Bone marrow (tissue), 2 donors: ENCODE measurements around the gene NFAT5.
"Not testable (repeated sequence)": the region's sequence is repeated elsewhere in the genome, so short reads cannot be mapped to it uniquely, and the experiment has no call there.

Experiments used
- DNase-seq, 2 donors: peaks; one replicate each; lab custom pipeline; 2025; lab: John Stamatoyannopoulos, UW

NFAT5 gene

DNA sequence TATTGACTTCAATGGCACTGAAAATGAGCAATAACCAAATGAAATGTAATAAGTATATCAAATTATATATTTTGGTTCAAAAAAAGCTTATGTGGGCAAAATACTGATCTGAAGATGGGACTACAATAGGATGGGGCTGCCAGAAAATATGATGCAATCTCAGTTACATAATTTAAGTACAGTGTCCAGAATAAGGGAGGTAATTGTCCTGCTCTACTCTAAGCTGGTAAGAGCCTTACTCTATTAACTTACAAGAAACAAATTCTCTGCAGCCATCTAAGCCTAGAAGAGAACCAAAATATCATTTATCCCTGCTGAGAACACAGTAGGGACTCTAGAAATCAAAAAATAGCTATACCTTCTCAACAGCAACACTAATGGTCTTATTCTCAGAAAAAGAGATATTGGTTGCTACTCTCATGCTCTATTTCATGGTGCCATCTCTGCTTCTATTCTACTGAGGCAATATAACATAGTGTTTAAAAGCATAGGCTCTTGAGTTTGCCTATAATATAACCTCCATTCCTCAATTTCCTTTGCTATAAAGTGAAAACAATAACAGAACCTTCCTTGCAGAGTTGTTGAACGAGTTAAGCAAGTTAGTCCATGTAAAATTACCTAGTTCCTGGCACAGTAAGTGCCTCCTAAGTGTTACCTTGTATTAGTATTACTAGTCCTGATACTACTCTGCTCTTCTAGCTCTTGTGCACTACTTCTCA, 140.6 kb downstream of the NFAT5 start:
- no peak for DNase-seq

DNA sequence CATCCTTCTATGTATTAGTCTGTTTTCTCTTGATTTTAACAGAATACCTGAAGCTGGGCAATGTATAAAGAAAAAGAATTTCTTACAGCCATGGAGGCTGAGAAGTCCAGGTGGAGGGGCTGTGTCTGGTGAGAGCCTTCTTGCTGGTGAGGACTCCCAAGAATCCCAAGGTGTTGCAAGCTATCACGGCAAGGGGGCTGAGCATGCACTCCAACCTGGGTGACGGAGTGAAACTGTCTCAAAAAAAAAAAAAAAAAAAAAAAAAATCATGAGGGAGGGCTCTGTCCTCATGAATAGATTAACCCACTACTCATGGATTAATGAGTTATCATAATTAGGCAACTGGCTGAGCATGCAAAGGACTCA, 141.2 kb downstream of the NFAT5 start:
- no peak for DNase-seq

DNA sequence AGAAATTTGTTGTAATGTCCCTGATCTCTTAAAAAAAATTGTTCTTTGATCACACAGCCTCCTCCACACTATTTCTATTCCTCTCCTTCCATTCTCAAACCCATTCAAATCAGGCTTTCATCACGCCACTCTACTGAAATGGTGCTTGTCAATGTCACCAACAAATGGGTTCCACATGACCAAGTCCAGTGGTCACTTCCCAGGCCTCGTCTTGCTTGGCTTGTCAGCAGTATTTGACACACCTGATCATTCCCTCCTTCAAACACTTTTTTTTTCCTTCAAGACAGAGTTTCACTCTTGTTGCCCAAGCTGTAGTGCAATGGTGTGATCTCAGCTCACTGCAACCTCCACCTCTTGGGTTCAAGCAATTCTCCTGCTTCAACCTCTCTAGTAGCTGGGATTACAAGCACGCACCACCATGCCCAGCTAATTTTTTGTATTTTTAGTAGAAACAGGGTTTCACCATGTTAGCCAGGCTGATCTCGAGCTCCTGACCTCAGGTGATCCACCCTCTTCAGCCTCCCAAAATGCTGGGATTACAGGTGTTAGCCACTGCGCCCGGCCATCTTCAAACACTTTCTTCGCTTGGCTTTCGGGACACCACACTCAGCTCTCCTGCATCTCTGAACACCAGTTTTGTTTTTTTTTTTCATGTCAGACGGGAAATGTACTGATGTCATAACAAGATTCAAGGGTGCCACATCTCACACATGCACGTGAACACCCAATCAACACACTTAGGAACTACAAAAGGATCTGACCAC, 142.3 kb downstream of the NFAT5 start:
- no peak for DNase-seq

DNA sequence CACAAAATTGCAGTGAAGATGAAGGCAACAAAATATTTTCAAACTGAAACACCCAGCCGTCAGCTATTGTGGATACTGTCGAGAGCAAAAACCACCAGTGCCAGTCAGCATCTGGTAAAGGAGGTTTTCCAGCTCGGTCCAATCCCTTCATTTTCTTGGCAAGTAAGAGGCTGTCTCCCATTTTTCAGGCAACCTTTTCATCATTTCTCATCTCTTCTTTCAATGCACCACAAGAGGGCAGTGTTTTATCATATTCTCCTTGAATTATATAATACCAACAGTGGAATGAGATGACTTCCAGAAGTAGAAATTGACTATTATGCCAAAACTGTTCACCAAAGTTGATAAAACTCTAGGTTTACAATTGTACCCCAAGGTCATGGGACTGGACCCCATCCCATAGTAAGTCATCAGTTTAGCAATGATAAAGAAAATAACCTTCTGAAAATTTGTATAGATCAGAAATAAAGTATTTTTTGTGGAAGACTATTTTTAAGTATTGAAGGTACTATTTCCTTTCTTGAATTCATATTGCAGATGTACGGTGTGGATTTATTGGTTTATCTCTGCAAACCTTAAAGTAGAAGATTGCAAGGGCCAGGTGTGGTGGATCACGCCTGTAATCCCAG, 143.8 kb downstream of the NFAT5 start:
- peak in 1 of 2 donors; percentile 52 for DNase-seq

DNA sequence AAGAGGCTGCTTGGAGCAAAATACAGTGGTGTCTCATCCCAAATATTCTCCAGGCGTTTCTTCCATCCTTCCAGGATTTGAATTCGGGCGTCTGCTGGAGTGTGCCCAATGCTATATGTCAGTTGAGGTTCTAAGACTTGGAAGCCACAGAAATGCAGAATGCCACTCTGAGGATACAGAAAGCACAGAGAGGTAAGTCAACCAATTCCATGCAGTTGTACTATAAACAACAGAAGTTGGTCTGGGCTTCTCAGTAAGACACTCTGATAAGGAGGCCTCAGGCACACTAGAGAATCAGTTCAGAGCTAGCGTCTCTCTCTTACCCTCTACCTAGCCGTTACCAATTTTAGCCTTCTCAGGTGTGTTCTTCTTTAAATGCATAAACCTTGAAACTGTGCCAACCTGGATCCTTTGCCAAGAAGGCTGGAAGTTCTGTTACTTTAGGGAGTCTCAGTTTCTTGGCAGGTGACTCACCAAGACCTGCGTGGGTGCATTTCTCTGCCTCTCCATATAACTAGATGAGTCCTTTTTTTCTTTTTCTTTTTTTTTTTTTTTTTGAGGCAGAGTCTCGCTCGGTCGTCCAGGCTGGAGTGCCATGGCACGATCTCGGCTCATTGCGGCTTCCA, 145.5 kb downstream of the NFAT5 start:
- no peak for DNase-seq

DNA sequence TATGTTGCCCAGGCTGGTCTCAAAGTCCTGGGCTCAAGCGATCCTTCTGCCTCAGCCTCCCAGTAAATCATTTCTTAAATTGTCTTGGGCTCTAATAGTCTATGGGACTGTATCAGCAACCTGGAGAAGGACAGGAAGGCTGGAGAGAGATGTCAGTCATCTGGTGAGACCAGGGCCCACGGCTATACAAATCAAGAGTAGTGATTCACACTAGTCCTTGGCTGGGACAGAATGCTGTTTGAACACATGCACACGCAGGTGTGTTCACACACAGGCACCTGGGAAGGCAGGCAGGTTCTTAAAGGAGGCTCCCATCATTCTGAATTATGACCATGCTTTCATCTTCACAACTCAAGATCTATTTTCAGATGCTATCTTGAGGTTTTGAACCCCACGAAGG, 146.5 kb downstream of the NFAT5 start:
- no peak for DNase-seq

DNA sequence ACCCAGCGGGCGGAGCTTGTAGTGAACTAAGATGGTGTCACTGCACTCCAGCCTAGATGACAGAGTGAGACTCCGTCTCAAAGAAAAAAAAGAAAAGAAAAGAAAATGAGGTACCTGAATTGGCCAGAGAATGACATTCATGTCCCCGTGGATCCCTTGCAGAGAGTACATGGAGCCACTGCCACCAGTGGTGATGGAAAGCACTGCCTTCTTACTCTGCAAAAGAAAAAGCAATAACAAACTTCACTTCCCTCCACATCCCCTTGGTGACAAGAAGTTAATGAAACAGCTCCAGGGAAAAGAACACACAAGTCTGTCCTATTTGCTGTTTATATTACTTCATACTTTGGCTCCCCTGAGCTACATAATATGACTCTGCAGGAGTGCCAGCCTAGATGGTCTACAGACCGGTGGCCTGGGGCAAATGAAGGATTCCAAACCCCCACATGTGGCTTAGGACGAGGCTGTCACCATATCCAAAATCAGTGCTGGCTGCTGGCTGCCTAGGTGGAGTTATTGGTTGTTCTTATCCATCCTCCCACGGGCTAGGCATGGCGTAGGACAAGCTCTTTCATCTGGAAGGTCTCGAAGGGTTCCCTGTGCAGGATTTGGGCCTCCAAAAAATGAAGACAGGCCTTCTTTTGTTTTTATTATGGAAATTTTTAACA, 147.3 kb downstream of the NFAT5 start:
- DNase-seq = no peak

DNA sequence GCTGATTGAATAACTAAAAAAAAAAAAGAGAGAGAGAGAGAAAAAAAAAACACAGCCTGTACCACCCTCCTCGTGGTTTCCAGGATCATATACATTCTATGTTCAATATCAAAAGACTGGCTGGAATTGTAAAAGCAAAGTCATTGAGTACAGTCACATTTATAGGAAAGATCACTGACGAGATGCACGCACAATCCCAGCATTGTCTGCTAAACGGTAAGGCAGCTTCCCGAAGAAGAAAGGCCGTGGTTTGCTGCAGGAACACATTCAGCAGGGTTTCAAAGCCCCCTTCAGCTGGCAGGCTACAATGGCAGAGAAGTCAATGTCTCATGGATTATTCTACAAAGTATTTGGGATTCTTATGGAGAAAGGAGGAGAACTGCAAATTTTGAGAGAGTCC, 151.3 kb downstream of the NFAT5 start:
- DNase-seq = no peak

DNA sequence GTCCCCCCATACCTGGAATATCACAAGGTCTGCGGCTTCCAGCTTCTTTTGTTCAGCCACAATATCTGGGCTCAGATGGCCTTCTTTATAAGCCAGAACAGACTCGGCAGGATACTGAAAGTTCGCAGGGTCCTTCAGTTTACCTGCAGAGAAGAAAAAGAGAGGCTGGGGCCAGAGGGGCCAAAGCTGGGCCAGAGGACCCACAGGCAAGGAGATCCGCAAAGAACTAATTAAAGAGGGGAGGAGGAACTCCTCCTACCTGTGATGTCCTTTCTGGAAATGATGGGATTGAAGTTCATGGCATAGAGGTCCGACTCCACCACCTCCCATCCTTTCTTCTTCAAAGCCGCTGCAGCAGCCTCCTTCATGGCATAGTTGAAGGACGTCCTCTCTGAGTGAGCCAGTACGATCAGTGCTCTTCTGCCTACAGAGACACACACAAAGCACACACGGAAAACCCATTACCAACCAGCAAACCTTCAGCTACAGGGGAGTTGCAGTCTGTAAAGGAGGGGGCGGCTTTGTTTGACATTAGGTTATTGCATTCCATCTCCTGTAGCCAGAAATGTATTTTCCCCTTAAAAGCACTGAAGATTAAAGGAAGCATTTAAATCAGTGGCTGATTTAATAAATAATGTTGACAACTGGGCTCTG, 152.5 kb downstream of the NFAT5 start:
- DNase-seq = no peak

DNA sequence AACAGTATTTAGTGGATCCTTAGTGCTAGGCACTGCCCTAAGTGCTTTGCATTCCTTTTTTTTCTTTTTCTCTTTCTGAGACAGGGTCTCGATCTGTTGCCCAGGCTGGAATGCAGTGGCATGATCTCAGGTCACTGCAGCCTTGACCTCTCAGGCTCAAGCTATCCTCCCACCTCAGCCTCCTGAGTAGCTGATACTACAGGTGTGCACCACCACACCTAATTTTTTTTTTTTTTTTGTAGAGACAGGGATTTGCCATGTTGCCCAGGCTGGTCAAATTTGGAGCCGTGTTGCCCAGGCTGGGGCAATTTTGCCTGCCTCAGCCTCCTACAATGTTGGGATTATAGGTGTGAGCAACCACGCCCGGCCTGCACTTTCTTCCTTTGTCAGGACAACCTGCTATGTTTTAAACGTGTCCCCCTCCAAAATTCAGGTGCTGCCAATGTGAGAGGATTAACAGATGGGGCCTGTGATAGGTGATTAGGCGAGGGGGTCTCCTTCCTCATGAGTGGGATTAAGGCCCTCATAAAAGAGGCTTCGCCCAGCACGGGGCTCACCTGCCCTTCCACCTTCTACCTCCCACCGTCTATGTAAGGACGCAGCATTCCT, 155.2 kb downstream of the NFAT5 start:
- DNase-seq = no peak

DNA sequence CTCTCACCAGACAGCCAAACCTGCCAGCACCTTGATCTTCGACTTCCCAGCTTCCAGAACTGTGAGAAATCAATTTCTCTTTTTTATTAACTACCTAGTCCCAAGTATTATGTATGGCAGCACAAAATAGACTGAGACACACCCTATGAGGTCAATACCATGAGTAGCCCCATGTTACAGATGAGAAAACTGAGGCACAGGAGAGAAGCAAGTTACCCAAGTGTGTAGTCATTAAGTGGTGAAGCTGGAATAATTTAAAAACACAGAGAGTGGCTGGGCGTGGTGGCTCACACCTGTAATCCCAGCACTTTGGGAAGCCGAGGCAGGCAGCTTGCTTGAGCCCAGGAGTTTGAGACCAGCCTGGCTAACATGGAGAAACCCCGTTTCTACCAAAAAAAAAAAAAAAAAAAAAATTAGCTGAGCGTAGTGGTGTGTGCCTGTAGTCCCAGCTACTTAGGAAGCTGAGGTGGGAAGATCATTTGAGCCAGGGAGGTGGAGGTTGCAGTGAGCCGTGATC, 155.7 kb downstream of the NFAT5 start:
- no peak for DNase-seq

DNA sequence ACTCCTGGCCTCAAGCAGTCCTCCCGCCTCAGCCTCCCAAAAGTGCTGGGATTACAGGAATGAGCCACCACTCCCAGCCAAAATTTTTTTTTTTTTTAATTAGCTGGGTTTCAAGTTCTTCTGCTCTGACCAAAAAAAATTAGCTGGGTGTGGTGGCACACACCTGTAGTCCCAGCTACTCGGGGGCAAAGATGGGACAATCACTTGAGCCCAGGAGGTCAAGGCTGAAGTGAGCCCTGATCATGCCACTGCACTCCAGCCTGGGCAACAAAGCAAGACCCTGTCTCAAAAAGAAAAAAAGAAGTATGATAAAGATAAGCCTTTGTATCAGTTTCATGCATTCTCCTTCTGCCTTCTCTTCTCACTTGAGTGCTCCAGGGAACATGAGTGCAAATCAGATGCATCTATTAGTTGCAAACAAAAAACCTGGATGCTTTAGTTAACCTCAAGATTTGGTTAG, 158.7 kb downstream of the NFAT5 start:
- no peak for DNase-seq

DNA sequence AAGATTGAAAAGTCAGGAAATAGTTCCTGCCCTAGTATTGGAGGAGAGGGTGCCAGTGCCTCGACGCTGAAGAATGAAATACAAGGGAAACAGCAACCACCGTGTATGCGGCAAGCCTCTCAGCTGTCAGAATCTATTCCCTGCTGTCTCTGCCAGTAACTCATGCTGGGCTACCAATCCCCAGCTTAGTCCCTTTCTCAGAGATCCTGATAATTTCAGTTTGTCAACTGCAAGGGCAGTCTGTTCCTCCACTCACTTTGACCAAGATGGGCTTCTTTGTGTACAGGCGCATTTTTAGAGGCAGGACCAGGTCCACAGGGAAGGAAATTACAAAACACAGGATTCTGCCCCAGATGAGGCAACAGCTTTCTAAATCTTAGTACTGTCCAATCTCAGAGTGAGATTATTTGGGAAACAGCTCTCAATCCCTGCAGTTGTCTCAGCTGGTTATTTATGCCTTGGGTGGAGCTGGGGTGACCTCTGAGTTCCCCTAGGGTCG, 159.3 kb downstream of the NFAT5 start:
- no peak for DNase-seq

DNA sequence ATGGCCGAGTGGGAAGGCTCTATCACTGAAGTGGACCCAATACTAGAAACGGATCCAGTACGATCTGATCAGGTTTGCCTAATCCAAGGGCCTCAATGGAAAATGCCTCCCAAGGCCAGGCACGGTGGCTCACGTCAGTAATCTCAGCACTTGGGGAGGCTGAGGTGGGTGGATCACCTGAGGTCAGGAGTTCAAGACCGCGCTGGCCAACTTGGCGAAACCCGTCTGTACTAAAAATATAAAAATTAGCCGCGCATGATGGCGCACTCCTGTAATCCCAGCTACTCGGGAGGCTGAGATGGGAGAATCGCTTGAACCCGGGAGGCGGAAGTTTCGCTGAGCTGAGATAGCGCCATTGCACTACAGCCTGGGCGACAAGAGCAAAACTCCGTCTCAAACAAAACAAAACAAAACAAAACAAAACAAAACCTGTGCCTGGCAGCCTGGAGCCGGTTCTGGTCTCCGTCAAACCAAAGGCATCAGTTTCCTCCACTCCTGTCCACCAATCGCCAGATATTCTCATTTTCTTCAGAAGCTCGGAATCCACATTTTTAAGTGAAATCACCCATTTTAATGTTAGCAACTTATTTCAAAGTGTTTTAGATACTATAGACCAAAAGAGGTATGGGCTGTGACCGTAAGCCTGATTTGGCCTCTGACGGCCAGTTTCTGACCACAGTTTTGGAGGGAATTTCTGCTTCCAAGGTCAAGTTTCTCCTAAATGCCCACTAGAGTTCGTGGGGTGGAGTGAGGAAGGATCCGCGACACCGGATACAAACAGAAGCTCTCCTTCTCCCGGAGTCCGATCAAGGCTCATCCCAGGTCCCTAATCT, 159.9 kb downstream of the NFAT5 start:
- no peak for DNase-seq

DNA sequence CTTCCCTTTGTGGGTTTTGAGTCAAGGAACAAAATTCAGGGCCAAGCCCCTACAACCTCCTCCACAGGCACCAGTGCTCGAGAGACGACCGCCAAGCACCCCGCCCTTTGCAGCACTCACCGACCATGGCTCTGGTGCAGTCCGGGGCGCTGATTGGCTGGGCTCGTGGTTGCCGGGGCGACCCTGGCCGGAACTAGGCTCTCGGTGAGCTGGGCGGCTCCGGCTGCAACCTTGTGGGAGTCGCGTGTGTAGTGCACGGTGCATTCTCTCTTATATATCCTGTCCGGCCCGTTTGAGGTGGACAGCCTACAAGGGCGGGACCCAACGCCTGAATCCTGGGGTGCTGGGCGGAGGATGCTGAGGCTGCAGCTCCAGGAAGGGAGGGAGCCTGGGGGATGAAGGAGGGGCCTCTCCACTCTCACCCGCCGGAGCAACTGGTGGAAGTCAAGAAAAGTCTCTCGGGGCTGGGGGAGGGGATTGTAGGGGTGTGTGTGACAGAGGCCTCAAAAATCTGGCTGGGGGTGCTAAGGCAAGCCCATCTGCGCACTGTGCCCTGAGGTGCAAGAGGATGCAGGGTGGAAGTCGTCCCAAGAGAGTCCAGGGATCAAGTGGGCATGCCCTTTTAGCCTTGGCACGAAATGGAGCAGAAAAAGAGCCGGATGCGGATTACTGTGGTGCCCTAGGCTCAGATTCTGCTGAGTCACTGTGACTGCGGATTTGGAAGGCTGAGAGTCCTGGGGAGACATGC, 160.7 kb downstream of the NFAT5 start, which contains the start of gene NQO1:
Gene NQO1 (minus strand): TSS at position 248 of the 748 bp plus-strand sequence. CDS start 121 bp downstream, at position 127.
- peak; percentile 77 to 83 for DNase-seq

DNA sequence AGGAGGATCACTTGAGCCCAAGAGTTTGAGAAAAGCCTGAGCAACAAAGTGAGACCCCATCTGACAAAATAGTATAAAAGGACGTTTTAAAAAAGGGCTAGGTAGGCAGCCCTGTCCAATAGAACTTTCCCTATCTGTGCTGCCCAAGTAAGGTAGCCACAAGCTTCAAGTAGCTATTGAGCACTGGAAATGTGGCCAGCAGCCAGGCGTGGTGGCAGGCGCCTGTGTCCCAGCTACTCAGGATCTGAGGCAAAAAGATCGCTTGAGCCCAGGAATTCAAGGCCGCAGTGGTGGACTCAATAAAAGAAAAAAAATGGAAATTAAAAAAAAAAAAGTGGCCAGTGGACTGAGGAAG, 162.1 kb downstream of the NFAT5 start:
- DNase-seq = no peak

DNA sequence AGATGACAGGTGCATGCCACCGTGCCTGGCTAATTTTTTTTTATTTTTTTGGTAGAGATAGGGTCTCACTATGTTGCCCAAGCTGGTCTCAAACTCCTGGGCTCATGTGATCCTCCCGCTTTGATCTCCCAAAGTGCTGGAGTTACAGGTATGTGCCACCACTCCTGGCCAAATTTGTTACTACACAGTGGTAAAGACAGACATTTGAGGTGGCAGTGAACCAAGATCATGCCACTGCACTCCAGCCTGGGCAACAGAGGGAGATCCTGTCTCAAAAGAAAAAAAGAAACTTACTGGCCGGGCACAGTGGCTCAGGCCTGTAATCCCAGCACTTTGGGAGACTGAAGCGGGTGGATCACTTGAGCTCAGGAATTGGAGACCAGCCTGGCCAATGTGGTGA, 163.3 kb downstream of the NFAT5 start:
- not testable (repeated sequence) for DNase-seq

DNA sequence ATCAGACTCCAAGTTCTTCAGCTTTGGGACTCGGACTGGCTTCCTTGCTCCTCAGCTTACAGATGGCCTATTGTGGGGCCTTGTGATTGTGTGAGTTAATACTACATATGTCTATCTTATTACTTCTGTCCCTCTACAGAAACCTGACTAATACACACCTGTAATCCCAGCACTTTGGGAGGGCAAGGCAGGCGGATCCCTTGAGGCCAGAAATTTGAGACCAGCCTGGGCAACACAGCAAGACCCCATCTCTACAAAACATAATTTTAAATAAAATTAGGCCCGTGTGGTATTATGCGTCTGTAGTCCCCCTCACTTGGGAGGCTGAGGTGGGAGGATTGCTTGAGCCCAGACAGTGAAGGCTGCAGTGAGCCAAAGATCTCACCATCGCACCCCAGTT, 165.5 kb downstream of the NFAT5 start:
- not testable (repeated sequence) for DNase-seq

DNA sequence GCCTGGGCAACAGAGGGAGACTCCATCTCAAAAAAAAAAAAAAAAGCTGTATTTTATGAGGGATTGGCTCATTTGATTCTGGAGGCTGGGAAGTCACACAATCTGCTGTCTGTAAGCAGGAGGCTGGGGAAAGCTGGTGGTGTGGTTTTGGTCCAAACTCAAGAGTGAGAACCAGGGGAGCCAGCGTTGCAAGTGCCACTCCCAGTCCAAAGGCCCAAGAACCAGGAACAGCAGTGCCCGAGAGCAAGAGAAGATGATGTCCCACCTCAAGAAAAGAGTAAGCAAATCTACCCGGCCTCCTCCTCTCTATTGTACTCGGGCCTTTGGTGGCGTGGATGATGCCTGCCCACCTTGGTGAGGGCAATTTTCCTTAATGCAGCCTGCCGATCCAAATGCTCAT, 166.3 kb downstream of the NFAT5 start:
- no peak for DNase-seq
